ENCODE results near the gene CPEB4.

GRCh38 chr5:173848986-173849596 lies 39.1 kb upstream of the CPEB4 start:
- TF ChIP-seq CTCF (IDR thresholded peaks at IDR 0.05) (no peak), ZFX (IDR thresholded peaks at IDR 0.05; ENCODE audit: borderline replicate concordance) (no peak)
